GM19099 (cell line): ENCODE data around the gene TMEM190.
A peak's percentile ranks its signal among the peaks of the same experiment; 100 is the strongest.

ENCODE experiments used
- POLR2A ChIP-seq: IDR thresholded peaks from 3 replicates; pipeline ENCODE4 v1.6.1; 2011; ENCODE audit warnings: low read depth; ENCODE audit not compliant: insufficient read length; ENCODE audit errors: extremely low read depth

TMEM190 gene

DNA sequence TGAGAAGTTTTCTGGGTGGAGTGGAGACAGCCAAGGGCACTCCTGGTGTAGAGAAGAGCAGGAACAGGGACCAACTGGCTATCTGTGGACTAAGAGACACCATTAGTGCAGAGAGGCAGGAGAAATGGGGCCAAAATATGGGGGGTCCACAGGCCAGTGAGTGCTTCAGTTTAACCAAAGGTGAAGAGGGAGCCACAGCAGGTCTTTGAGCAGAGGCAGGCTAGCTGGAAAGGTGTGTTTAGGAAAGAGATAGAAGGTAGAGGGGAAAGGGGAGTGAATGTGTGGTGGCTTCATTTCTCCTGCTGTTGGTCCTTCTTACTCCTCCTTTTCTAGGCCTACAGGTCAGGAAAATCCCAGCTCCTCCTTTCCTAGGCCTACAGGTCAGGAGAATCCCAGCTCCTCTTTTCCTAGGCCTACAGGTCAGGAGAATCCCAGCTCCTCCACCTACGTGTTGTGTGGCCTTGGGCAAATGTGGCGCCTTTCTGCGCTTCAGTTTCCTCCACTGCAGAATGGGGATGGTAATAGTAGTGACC lies 6.0 kb downstream of the TMEM190 start:
- TF ChIP-seq POLR2A = no peak

DNA sequence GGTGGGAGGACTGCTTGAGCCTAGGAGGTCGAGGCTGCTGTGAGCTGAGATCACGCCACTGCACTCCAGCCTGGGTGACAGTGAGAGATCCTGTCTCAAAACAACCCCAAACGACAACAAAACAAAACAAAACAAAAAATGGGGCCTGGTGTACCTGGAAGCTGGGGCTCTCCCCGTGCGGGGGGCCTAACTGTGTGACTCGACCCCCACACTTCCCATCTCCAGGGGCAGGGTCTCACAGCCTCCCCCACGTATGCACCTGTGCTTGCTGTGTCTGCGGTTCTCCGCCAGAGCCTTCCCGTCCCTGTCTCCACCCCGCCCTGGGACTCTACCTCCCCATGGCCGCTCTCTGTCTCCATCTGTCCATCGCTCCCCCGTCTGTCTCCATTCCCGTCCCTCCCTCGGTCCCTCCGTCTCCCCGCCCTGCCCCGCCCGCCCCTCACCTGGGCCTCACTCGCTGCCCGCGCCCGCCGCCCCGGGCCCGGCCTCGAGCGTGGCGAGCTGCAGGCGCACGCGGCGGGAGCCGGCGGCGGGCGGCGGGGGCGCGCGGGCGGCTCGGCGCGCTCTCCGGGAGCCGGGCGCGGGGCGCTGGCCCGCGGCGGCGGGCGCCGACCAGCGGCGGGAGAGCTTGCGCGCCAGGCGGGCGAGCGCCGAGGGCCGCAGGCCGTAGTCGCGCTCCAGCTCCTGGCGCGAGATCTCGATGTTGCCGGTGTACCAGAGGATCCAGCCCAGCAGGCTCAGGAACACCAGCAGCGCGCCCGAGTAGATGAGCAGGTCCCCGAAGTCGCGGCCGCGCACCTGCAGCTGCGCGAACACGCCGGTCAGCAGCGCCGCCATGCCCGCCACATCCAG lies 6.9 kb downstream of the TMEM190 start:
- no peak for TF ChIP-seq POLR2A

DNA sequence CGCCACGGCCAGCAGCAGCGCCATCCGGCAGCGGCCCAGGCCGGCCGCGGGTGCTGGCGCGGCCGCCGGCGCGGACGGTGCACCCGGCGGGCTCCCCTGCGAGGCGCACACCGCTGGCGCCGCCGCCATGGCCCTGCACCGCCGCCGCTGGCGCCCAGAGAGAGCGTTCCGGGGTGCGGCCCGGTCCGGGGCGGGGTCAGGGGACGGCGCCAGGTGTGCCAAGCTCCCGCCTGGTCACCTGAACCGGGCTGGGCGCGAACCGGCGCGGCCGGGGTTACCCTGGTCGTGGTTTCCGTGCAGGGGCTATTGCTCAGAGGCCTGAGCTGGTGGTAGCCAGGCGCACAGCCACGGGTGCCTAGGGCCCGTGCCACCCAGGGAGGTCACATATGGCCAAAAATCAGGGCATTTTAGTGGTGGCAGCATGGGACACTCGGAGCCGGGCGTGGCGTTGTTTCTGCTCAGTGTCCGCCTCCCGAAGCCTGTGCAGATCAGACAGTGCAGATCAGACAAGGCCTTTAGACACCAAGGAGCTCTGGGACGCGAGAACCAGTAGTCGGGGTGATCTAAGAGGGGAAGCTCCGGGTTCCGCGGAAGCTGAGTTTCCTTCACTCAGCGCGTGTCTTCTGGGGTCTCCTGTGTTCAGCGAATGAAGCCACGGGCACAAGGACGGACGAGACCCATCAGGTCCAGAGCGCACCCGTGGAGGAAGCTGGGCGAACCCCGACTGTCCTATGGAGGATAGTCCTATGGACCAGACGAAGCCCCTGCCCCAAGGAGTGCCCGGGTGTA lies 7.7 kb downstream of the TMEM190 start, which contains the start of gene TMEM238:
TSS of gene TMEM238 (minus strand) at position 162 of the 789 bp plus-strand sequence. CDS start at position 129, 33 bp downstream.
- peak; percentile 51 for TF ChIP-seq POLR2A

DNA sequence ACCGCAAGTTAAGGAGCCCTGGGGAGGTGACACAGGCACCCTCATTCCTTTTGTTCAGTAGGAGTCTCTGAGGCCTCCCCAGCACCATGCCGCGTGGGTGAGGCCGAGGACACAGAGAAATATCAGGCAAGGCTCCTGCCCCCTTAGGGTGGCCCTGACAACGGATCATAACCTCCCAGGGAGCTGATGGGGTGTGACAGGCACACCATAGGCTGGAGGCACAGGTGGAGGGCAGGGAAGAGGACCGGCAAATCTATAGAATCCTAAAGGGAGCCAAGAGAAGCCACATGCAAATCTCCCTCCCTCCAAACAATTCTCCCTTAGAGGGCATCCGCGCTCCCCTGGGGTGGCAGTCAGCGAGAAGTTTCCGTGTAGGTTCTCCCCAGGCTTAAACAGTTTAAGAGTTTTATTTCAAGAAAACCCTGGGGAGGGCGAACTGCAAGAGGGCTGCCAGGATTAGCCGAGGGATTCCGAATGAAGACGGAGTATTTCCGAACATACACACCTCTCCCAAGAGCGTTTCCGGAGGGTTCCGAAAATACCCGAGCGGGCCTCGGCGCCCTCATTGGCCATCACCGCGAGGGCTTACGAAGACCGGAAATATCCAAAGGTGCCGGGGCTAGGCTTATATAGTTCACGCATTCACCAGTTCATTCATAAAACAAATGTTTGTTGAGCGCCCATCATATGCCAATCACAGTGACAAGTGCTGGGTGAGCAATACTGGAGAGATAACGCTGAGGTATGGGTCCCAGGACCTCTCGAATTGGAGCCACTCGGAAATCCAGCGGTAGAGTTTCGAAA lies 8.5 kb downstream of the TMEM190 start:
- TF ChIP-seq POLR2A = no peak

DNA sequence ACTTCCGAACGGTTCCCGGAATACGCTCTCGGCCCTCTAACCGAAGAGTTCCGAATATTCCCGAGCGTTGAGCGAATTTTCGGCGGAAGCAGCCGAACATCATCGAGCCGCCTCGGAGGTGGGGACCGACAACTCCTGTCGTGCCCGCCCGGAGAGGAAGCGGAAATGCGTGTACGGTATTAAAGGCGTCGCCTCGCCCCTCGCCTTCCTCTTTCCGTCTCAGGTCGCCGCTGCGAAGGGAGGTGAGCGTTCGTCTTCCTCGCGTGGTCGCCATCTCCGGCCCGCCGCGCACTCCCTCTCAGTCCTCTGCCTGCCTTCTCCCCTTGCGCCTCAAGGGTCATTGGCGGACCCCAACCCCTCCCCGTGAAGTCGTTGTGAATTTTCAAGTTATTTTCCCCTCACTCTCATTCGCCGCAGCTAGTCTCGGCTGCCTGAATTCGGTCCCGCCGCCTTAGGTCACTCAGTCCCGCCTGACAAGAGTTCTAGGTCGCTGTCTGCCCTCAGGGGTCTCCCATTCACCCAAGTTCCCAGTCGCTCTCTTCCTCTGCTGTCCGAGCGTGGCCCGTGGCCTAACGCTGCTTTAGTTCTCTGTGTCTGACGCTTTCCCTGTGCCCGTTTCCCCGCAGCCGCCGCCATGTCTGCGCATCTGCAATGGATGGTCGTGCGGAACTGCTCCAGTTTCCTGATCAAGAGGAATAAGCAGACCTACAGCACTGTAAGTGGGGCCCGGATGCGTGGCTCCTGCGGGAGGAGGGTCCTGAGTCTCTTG lies 9.3 kb downstream of the TMEM190 start, which contains the start of gene RPL28:
TSS of gene RPL28 (plus strand) at position 209 of the 769 bp plus-strand sequence. CDS start at position 635, 426 bp downstream.
- TF ChIP-seq POLR2A = peak; percentile 100

GRCh38 chr19:55386493-55386971 lies 9.9 kb downstream of the TMEM190 start:
- no peak for TF ChIP-seq POLR2A

GRCh38 chr19:55387736-55388497 lies 11.3 kb downstream of the TMEM190 start:
- no peak for TF ChIP-seq POLR2A

DNA sequence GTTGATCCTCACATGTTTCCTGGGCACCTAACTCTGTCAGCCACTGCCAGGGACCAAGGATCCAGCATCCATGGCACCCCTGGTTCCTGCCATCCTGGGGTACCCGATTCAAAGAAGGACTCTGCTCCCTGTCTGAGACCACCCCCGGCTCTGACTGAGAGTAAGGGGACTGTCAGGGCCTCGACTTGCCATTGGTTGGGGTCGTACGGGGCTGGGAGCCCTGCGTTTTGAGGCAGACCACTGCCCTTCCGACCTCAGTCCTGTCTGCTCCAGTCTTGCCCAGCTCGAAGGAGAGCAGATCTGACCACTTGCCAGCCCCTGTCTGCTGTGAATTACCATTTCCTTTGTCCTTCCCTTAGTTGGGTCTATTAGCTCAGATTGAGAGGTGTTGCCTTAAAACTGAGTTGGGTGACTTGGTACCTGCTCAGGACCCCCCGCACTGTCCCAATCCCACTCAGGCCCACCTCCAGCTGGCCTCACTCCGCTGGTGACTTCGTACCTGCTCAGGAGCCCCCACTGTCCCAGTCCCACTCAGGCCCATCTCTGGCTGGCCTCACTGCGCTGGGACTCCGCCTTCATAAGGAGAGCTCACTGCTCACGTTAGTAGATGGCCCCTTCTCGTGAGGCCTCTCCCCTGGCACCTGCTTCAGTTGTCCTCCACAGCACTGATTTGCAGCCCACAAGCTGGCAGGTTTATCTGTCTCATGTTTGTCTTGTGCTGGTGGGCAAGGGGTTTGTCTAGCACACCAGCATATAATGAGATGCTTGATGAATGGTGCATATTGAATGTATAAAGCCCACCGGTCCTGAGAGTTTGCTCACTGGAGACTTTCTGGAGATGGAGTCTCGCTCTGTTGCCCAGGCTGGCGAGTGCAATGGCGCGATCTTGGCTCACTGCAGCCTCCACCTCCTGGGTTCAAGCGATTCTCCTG lies 13.0 kb downstream of the TMEM190 start:
- no peak for TF ChIP-seq POLR2A

GRCh38 chr19:55390461-55390880 lies 13.8 kb downstream of the TMEM190 start:
- TF ChIP-seq POLR2A = no peak

DNA sequence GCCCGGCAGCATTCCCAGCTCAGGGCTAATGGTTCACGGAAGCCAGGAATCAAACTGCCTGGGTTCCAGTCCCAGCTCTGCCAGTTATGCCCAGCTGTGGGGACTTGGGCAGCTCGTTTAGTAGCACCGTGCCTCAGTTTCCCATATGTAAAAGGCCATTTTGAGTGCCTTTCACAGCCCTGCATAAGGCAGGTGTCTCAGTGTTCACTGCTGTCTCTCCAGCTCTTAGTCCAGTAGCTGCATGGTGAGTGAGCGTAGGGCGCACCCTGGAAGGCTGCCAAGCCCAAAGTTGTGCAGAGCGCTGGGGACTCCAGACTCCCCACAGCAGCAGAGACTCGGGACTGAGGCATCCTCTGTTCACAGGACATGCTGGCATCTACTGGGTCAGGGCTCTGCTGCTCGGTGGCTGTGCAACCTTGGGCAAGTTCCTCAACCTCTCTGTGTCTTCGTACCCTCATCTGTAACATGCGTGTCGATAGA lies 14.6 kb downstream of the TMEM190 start:
- no peak for TF ChIP-seq POLR2A

GRCh38 chr19:55391702-55392615 lies 15.3 kb downstream of the TMEM190 start:
- no peak for TF ChIP-seq POLR2A
